ENCODE measurements around the gene DNAJC15.

The DNAJC15 gene

DNA sequence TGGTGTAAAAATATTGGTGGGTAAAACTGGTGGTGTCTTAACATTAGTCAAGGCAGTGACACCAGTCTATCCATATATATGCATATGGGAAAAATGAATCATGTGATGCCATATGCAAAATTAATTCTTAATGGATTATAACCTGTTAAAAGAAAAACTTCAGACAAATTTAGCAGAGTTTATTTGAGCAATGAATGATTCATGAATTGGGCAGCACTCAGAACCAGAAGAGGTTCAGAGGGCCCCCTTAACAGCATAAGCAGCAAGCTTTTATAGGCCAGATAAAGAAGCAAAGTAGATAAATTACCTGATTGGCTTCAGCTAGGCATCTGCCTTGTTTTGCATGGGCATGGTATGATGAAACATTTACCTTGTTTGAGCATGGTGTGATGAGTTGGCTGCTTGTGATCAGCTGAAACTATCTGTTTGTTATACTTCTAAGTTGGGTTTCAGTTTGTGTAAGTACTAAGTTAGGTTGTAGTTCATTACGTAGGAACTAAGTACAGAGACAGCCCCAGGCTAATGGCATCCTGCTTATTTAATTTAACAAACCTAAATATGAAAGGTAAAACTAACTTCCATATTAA, 66.6 kb downstream of the DNAJC15 start:
- DNase-seq, result no peak

DNA sequence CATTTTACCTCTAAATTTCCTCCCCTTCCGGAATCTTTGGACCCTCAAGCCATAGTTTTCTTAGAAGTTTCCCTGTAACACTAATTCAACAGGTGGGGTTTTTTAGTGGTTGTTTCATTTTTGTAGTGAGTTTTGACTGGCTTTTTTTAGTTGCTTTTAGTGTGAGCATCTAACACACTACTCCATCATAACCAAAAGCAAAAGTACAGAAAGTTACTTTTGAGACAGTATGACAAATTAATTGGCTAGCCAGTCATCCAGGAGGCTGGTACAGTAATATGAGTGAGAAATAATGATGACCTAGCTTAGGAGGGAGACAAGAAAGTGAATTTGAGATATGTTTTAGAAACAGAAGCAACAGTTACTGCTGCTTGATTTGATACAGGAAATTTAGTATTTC, 71.5 kb downstream of the DNAJC15 start:
- no peak for DNase-seq

DNA sequence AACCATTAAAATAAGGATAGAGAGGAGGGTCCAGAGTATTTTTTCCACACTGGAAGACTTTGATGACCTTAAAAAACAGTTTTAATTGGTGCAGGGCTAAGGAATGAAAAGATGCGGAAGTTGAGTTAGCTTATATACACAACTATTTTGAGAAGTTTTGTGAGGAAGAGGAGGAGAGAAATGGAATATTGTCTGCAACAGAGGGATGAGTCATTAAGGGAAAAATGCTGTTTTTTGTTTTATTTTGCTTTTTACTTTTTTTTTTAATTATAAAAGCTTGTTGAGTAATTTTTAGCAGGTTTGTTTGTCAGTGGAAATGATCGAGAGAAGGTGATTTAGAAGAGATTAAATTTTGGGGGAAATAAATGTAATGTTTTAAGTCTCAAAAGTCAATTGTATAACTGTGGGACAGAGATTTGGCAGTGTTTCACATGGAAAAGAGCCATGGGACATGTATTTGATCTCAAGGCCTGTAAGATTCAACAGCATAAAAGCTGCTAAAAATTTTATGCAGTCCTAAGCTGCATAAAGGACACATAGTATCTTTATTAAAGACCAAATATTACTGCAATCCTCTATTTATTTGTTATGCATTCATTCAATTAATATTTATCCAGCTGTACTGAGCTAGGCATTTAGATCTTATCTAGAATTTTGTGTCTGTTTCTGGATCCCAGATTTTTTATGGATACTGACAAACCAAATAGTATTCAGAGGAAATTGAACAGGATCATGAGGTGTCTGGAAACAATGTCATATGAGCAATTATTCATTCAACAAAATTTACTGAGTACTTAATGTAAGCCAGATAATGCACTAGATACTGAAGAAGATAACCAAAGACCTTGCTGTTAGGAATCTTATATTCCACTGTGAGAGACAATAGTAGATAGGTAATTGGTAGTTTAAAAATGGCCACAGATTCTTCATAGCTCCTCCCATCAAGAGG, 72.7 kb downstream of the DNAJC15 start:
- DNase-seq, result no peak

- DNase-seq, result no peak
These were observed 77.3 kb downstream of the DNAJC15 start for GRCh38 chr13:43100667-43101066.

- no peak for DNase-seq
These were observed 78.9 kb downstream of the DNAJC15 start for GRCh38 chr13:43102304-43102703.

GRCh38 chr13:43107780-43108179, 84.4 kb downstream of the DNAJC15 start:
- no peak for DNase-seq

DNA sequence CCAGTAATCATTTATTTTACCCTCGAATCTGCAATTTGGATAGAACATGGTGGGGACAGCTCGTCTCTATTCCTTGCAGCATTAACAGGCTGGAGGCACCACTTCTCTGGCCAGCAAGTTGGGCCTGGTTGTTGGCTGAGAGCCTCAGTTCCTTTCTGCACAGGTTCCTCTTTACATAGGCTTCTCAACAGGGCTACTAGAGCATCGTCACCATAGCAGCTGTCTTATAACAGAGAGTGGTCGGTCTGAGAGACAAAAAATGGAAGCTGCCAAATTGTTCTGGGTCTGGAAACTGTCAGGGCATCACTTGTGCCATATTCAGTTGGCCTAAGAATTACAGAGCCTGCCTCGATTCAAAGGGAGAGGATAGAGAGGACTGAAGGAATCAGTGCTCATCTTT, 86.7 kb downstream of the DNAJC15 start:
- no peak for DNase-seq

DNA sequence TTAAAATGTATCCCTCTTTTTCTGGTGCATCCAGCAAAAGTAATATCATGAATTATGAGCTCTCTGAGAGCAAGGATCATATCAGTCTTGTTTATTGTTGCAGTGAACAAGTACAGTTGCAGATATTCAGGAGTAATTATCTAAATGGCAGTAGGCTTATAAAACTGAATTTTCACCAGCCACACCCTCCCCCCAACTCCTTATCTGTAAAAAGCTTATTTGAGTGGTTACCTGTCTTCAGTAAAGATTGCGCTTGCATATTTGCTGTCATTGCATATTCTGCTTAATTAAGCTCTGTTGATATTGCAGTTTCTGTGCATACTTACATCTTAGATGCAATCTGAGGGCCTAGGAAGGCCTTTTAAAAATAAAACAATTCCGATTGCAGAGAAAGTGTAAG, 87.3 kb downstream of the DNAJC15 start:
- no peak for DNase-seq

GRCh38 chr13:43111559-43112400, 88.4 kb downstream of the DNAJC15 start:
- no peak for DNase-seq

GRCh38 chr13:43113603-43114002, 90.2 kb downstream of the DNAJC15 start:
- no peak for DNase-seq

GRCh38 chr13:43114504-43114903, 91.1 kb downstream of the DNAJC15 start:
- no peak for DNase-seq

GRCh38 chr13:43115141-43115540, 91.8 kb downstream of the DNAJC15 start:
- no peak for DNase-seq

GRCh38 chr13:43116242-43116641, 92.9 kb downstream of the DNAJC15 start:
- no peak for DNase-seq

DNA sequence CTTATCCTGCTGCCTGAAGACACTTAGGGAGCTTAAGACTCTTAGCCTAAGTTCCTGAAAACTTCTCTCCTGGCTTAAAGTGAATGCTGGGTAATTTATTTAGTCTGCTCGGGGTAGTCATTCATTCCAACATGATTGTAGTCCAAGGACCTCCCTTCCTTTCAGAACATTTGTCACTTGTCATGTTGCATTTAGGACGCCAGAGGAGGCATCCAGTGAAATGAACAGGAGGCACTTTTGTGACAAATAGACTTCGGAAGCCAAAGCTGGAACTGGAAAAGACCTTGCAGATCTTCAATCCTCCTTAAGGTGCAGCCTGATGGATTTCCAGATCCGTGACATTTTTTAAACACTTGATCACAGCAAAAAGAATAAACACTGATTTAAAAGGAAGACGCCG, 95.1 kb downstream of the DNAJC15 start:
- no peak for DNase-seq

GRCh38 chr13:43119206-43119605, 95.8 kb downstream of the DNAJC15 start:
- no peak for DNase-seq

GRCh38 chr13:43122791-43123190, 99.4 kb downstream of the DNAJC15 start:
- no peak for DNase-seq

DNA sequence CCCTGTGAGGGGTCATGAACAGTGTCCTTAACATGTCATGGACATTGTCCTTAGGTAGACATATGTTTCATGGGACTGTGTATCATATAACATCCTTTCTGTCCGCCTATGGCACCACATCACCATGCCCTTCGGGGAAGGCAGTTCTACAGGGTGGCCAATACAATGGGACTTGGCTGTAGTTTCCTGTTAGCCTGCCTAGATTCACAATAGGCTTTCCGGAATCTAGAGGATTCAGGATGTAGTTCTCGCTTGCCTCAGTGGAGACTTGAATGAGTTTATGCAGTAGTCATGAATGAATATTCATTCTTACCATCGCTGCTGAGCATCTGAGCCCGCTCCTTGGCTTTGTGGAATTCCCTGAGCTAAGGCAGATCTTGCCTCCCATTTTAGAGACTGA, 100.5 kb downstream of the DNAJC15 start:
- no peak for DNase-seq

DNA sequence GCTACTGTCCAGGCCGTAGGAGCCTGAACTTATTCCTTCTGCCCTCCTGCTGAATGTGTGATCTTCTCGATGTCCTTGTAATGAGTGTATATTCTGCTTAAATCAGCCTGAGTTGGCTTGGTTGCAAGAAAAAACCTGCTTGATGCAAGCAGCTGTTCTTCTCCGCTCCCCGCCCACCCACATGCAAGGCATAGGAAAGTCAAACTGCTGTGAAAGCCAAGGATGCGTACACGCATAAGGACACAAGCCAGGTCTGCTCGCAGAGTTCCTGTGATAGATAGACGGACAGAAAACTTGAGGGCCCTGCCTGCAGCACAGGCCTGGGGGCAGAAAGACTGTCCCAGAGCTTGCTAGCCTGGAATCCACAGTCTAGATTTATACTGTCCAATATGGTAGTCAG, 101.1 kb downstream of the DNAJC15 start:
- no peak for DNase-seq

DNA sequence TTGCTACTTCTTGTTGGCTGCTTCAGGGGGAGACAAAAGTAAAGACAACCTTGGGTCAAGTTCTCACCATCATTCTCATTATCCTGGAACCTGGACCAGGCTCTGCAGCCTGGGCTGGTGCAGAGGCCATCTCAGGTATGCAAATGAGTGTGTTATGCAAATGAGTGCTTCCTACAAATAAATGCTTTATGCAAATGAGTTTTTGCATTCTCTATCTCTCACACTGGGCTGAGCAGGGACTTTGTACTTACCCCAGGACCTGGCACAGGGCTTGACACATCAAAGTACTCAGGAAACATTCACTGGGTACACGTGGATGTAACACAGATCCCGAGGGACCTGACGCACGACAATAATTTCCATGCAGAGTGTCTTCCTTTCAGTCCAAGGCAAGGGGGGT, 103.0 kb downstream of the DNAJC15 start:
- DNase-seq, result no peak

DNA sequence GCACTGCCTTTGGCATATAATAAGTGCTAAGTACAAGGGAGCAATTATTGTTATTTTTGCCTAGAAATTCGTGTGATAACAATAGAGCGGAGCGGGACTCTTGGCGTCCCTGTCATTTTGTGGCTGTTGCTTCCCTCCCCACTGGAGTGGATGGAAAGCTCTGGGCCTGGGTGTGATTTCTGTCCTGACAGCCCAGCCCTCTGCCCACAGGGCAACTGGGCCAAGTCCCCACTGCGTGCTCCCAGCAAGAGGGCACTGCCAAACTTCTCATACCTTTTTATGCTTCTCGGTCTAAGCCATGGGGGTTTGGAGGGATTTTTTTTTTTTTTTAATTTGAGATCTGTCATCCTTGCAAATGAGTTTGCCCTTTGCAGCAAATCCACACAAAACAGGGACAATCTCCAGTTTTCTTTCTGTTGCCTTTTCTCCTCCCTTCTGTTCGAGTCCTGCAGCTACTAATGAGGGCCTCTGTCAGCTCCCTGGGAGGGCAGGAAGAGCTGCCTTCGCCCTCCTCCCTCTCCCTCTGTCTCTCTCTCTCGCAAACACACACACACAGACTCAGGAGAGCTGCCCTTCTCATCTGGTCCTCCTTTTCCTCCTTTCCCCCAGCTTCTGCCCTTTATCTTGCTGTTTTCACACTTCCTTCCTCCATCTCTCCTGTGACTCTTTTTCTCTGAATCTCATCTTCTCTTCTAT, 103.9 kb downstream of the DNAJC15 start:
- no peak for DNase-seq

- DNase-seq, result no peak
These were observed 104.4 kb downstream of the DNAJC15 start for GRCh38 chr13:43127827-43128226.

- no peak for DNase-seq
These were observed 105.1 kb downstream of the DNAJC15 start for GRCh38 chr13:43128504-43128961.

GRCh38 chr13:43129066-43129465, 105.7 kb downstream of the DNAJC15 start:
- no peak for DNase-seq

Measured in inflammatory macrophage treated with lipopolysaccharide for 1 hour (primary cell).